K562 (cell line): Measurements from ENCODE around the gene BACE1. TPM values are rescaled to one million over a fixed set of nuclear protein-coding genes. Genes with fewer than 3 reads are reported as not detected.

Source experiments
- BDP1 ChIP-seq: IDR thresholded peaks from 3 replicates; pipeline ENCODE4 v1.6.1; 2011; ENCODE audit not compliant: insufficient read length, insufficient read depth
- C11orf30 ChIP-seq: fragments of 450-650 bp; IDR thresholded peaks from 2 replicates; pipeline ENCODE4 v1.6.1; 2016; ENCODE audit warnings: low read depth, mild to moderate bottlenecking
- CREBBP ChIP-seq: IDR thresholded peaks from one replicate; pipeline ENCODE4 v1.6.1; 2012; ENCODE audit warnings: low read depth, mild to moderate bottlenecking, control low read depth, inconsistent platforms, low read length
- E2F6 ChIP-seq, 2 experiments: IDR thresholded peaks; 2 replicates each; pipeline ENCODE4 v1.6.1; 2011; ENCODE audit warnings: borderline replicate concordance in 1 of 2, control low read depth in 1 of 2, low read depth in 1 of 2, low read length in 1 of 2, mild to moderate bottlenecking in 1 of 2, mixed read lengths in 1 of 2, moderate library complexity in 1 of 2; ENCODE audit not compliant: insufficient read depth in 1 of 2, insufficient read length in 1 of 2, poor library complexity in 1 of 2, severe bottlenecking in 1 of 2; ENCODE audit errors: extremely low read depth in 1 of 2
- ELF1 ChIP-seq: fragments of 200-800 bp; sonication (Bioruptor generic); IDR thresholded peaks from 2 replicates; pipeline ENCODE4 v1.6.1; 2016; ENCODE audit warnings: missing genetic modification characterization, missing compliant biosample characterization
- HDGF ChIP-seq: fragments of 450-650 bp; IDR thresholded peaks from 2 replicates; pipeline ENCODE4 v1.6.1; 2016
- KLF16 ChIP-seq: IDR thresholded peaks from 2 replicates; pipeline ENCODE4 v1.6.1; 2016; ENCODE audit warnings: antibody characterized with exemption
- MAFK ChIP-seq: IDR thresholded peaks from 2 replicates; pipeline ENCODE4 v1.6.1; 2011; ENCODE audit warnings: low read length, improper control_type of control experiment
- MCM2 ChIP-seq: fragments of 450-650 bp; IDR thresholded peaks from 2 replicates; pipeline ENCODE4 v1.6.1; 2017; ENCODE audit warnings: low read depth, mild to moderate bottlenecking
- NEUROD1 ChIP-seq: fragments of 150-350 bp; IDR thresholded peaks from 2 replicates; pipeline ENCODE4 v1.6.1; 2014; ENCODE audit warnings: borderline replicate concordance, low read length, low read depth; ENCODE audit not compliant: partially characterized antibody
- RBFOX2 ChIP-seq: fragments of 200-400 bp; formaldehyde crosslinking; IDR thresholded peaks from 2 replicates; pipeline ENCODE4 v1.6.1; 2017; ENCODE audit warnings: low read depth, mild to moderate bottlenecking, low read length, moderate library complexity
- SIX5 ChIP-seq, 2 experiments: IDR thresholded peaks; 2 replicates each; pipeline ENCODE4 v1.6.1; 2011; ENCODE audit warnings: low read length in 2 of 2, borderline replicate concordance in 1 of 2, low read depth in 1 of 2, mild to moderate bottlenecking in 1 of 2, moderate library complexity in 1 of 2; ENCODE audit not compliant: insufficient read depth in 1 of 2
- SLC30A9 ChIP-seq: fragments of 250-450 bp; sonication (Bioruptor Pico); IDR thresholded peaks from 2 replicates; pipeline ENCODE4 v1.8.0; 2022; ENCODE audit warnings: mild to moderate bottlenecking, moderate library complexity
- SUPT5H ChIP-seq: fragments of 450-650 bp; IDR thresholded peaks from 2 replicates; pipeline ENCODE4 v1.6.1; 2016
- TFAM ChIP-seq: fragments of 250-450 bp; sonication (Bioruptor Pico); conservative IDR thresholded peaks from 2 replicates; pipeline ENCODE4 v1.5.0; 2021; ENCODE audit warnings: mild to moderate bottlenecking, moderate library complexity
- THAP12 ChIP-seq: fragments of 250-450 bp; sonication (Bioruptor Pico); IDR thresholded peaks from 2 replicates; pipeline ENCODE4 v1.9.0; 2021; ENCODE audit warnings: mild to moderate bottlenecking, inconsistent platforms
- ZBTB17 ChIP-seq: fragments of 450-650 bp; formaldehyde crosslinking; IDR thresholded peaks from 2 replicates; pipeline ENCODE4 v1.4.0; 2020; ENCODE audit warnings: mild to moderate bottlenecking
- ZNF12 ChIP-seq: sonication (generic); formaldehyde crosslinking; IDR thresholded peaks from 2 replicates; pipeline ENCODE4 v1.4.0; 2020; ENCODE audit warnings: mild to moderate bottlenecking, missing genetic modification reagents
- ZNF347 ChIP-seq: fragments of 450-650 bp; formaldehyde crosslinking; IDR thresholded peaks from 2 replicates; pipeline ENCODE4 v1.4.0; 2020; ENCODE audit warnings: low read depth, mild to moderate bottlenecking, moderate library complexity
- ZNF75A ChIP-seq: fragments of 450-650 bp; formaldehyde crosslinking; IDR thresholded peaks from 2 replicates; pipeline ENCODE4 v1.4.0; 2020; ENCODE audit warnings: mild to moderate bottlenecking
- polyA plus RNA-seq, 8 experiments: library from polyadenylated mRNA; depleted of rRNA in 4 of 8; stranded (reverse) in 5 of 8; unstranded in 3 of 8; fragments of >200 nt; fragmentation: Nextera tagmentation in 2 of 8; fragmentation: Illumina TruSeq in 1 of 8; extraction: Ambion mirVana in 2 of 8; extraction: Trizol in 1 of 8; gene quantifications; 2 replicates each; pipeline versions ENCODE4 v1.2.1 to v1.2.3, GENCODE V29; 2011 to 2014; ENCODE audit warnings: inconsistent platforms in 1 of 8, missing spikeins in 1 of 8
- total RNA-seq, 7 experiments: library from RNA; depleted of rRNA in 6 of 7; stranded (reverse); fragments of >200 nt in 6 of 7; fragmentation: Illumina TruSeq in 2 of 7; extraction: Trizol in 2 of 7; gene quantifications; 2 replicates each; pipeline versions ENCODE4 v1.2.1 to v1.2.3, GENCODE V29; 2011 to 2021; ENCODE audit warnings: low replicate concordance in 1 of 7
- TF ChIP-seq, protein P1 (sequence below): fragments of 250-450 bp; sonication (Bioruptor Pico); IDR thresholded peaks from 2 replicates; pipeline ENCODE4 v1.8.0; 2021; ENCODE audit warnings: mild to moderate bottlenecking, moderate library complexity
- TF ChIP-seq, protein P2 (sequence below): IDR thresholded peaks from 2 replicates; pipeline ENCODE4 v1.6.1; 2014; ENCODE audit warnings: antibody characterized with exemption

The BACE1 gene
- total and polyA plus RNA-seq, 9 of the 15 experiments (the other 6 are each of a cell fraction or from before 2014, with no cell fraction given), result 0.01 to 0.25 (median 0.16) TPM; not detected in 5

- TF ChIP-seq THAP12 (CRISPR knock-in tag) (no peak), SLC30A9 (CRISPR knock-in tag) (no peak), NEUROD1 (peak; percentile 88), KLF16 (no peak), MCM2 (no peak), ZNF75A (CRISPR knock-in tag) (no peak), ZNF12 (CRISPR knock-in tag) (no peak), ZNF347 (no peak), MAFK (no peak), SUPT5H (peak; percentile 83), RBFOX2 (peak; percentile 96), TFAM (CRISPR knock-in tag) (no peak), HDGF (no peak), BDP1 (no peak), CREBBP (no peak), E2F6 (IDR thresholded peaks at IDR 0.05; ENCODE audit: borderline replicate concordance in 1 of 2, extremely low read depth in 1 of 2, insufficient read depth in 1 of 2, insufficient read length in 1 of 2, low read depth in 1 of 2, low read length in 1 of 2, poor library complexity in 1 of 2, severe bottlenecking in 1 of 2) (peak; percentile 51 to 87), ELF1 (peak; percentile 95), C11orf30 (no peak), SIX5 (IDR thresholded peaks at IDR 0.05; ENCODE audit: borderline replicate concordance in 1 of 2, insufficient read depth in 1 of 2, low read depth in 1 of 2, low read length in 2 of 2) (no peak), ZBTB17 (CRISPR knock-in tag) (peak; percentile 50; the same call in 1 of the 2 replicates)
- TF ChIP-seq, protein P1, sequence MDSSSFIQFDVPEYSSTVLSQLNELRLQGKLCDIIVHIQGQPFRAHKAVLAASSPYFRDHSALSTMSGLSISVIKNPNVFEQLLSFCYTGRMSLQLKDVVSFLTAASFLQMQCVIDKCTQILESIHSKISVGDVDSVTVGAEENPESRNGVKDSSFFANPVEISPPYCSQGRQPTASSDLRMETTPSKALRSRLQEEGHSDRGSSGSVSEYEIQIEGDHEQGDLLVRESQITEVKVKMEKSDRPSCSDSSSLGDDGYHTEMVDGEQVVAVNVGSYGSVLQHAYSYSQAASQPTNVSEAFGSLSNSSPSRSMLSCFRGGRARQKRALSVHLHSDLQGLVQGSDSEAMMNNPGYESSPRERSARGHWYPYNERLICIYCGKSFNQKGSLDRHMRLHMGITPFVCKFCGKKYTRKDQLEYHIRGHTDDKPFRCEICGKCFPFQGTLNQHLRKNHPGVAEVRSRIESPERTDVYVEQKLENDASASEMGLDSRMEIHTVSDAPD (CRISPR knock-in tag), result no peak
- TF ChIP-seq, protein P2, sequence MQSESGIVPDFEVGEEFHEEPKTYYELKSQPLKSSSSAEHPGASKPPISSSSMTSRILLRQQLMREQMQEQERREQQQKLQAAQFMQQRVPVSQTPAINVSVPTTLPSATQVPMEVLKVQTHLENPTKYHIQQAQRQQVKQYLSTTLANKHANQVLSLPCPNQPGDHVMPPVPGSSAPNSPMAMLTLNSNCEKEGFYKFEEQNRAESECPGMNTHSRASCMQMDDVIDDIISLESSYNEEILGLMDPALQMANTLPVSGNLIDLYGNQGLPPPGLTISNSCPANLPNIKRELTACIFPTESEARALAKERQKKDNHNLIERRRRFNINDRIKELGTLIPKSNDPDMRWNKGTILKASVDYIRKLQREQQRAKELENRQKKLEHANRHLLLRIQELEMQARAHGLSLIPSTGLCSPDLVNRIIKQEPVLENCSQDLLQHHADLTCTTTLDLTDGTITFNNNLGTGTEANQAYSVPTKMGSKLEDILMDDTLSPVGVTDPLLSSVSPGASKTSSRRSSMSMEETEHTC, result no peak
Measured at GRCh38 chr11:117327567-117328374, 11.7 kb upstream of the BACE1 start, which contains the start of gene CEP164 (continued).
